Endodermal cell (in vitro differentiated cells): ENCODE data around the gene GTPBP6. TPM values are rescaled to one million over a fixed set of nuclear protein-coding genes. Genes with fewer than 3 reads are reported as not detected.
"Not testable (repeated sequence)": the region's sequence is repeated elsewhere in the genome, so short reads cannot be mapped to it uniquely, and the experiment has no call there.

Experiments used
- DNase-seq: peaks from one replicate; pipeline ENCODE4 v3.0.0-alpha.2; 2017
- H3K27ac ChIP-seq: 2 replicates; pipeline ENCODE4 v1.5.1; 2013; ENCODE audit warnings: mild to moderate bottlenecking, low read depth, low read length, moderate library complexity
- H3K27me3 ChIP-seq: 2 replicates; pipeline ENCODE4 v1.6.1; 2013; ENCODE audit warnings: mild to moderate bottlenecking, low read length, moderate library complexity; ENCODE audit not compliant: insufficient read depth, control insufficient read depth, poor library complexity, severe bottlenecking
- H3K36me3 ChIP-seq: 2 replicates; pipeline ENCODE4 v1.7.0; 2013; ENCODE audit warnings: mild to moderate bottlenecking, low read length, moderate library complexity; ENCODE audit not compliant: control insufficient read depth, insufficient read depth
- H3K4me1 ChIP-seq: one replicate; pipeline ENCODE4 v1.7.0; 2013; ENCODE audit warnings: low read length; ENCODE audit not compliant: control insufficient read depth, insufficient read depth
- H3K4me3 ChIP-seq: 2 replicates; pipeline ENCODE4 v1.5.1; 2013; ENCODE audit warnings: mild to moderate bottlenecking, low read length, moderate library complexity
- H3K9ac ChIP-seq: 2 replicates; pipeline ENCODE4 v1.6.1; 2013; ENCODE audit warnings: mild to moderate bottlenecking, low read length, moderate library complexity; ENCODE audit not compliant: poor library complexity, severe bottlenecking; ENCODE audit errors: extremely low read depth
- H3K9me3 ChIP-seq: 2 replicates; pipeline ENCODE4 v1.6.1; 2013; ENCODE audit warnings: mild to moderate bottlenecking, low read length, moderate library complexity; ENCODE audit not compliant: control insufficient read depth
- H3K27ac Mint-ChIP-seq: 2 replicates; pipeline ENCODE4 v1.8.0; 2020; ENCODE audit warnings: mixed read lengths
- H3K27me3 Mint-ChIP-seq: 2 replicates; pipeline ENCODE4 v1.8.0; 2021; ENCODE audit warnings: mild to moderate bottlenecking, mixed read lengths; ENCODE audit not compliant: insufficient read depth
- H3K36me3 Mint-ChIP-seq: 2 replicates; pipeline ENCODE4 v1.8.0; 2020; ENCODE audit warnings: low read depth, mixed read lengths
- H3K4me1 Mint-ChIP-seq: 2 replicates; pipeline ENCODE4 v1.8.0; 2020; ENCODE audit warnings: mixed read lengths
- H3K4me3 Mint-ChIP-seq: 2 replicates; pipeline ENCODE4 v1.8.0; 2020; ENCODE audit warnings: mild to moderate bottlenecking, moderate library complexity, mixed read lengths
- H3K9me3 Mint-ChIP-seq: 2 replicates; pipeline ENCODE4 v1.8.0; 2020; ENCODE audit warnings: mild to moderate bottlenecking, mixed read lengths
- CTCF ChIP-seq: fragments of 200-600 bp; sonication (generic); conservative IDR thresholded peaks from 2 replicates; pipeline ENCODE4 v1.5.0; 2021; ENCODE audit warnings: antibody characterized with exemption, mild to moderate bottlenecking
- WGBS, 2 experiments: methylation state at CpG; one replicate each; pipeline versions ENCODE4 v1.1.5 to v1.1.7; 2013; ENCODE audit warnings: missing lambda C conversion rate in 2 of 2, mixed read lengths in 1 of 2; ENCODE audit not compliant: insufficient coverage in 1 of 2, insufficient read length in 1 of 2; 5-methylcytosine and 5-hydroxymethylcytosine counted together
- total RNA-seq, 2 donors: library from RNA; stranded (reverse); fragmentation: NEBNext Ultra II Directional in 1 of 2; extraction: Animal tissue kit (Norgen Biotek cat#: 25700) in 1 of 2; gene quantifications; 2 replicates in 1 of 2; 3 replicates in 1 of 2; pipeline ENCODE4 v1.2.1, GENCODE V29; 2021

The GTPBP6 gene
- total RNA-seq, 2 donors from 2014 or later, result 58.8 to 61.0 TPM

GRCh38 chrX:308821-309520, 9.6 kb downstream of the GTPBP6 start:
- Histone ChIP-seq H3K27ac (no peak overlapping the region), H3K9me3 (peaks cover 8% of the 10 kb centered on the region), H3K36me3 (peaks cover 57% of the 10 kb centered on the region), H3K4me1 (no peaks in the 10 kb centered on the region), H3K4me3 (no peak overlapping the region), H3K9ac (no peak overlapping the region), H3K27me3 (no peaks in the 10 kb centered on the region)
- no peak for DNase-seq
- TF ChIP-seq CTCF, result no peak
- Mint-ChIP-seq H3K27ac (no peak overlapping the region), H3K9me3 (peaks cover 7% of the 10 kb centered on the region), H3K4me1 (no peaks in the 10 kb centered on the region), H3K36me3 (peaks cover 67% of the 10 kb centered on the region), H3K27me3 (no peaks in the 10 kb centered on the region), H3K4me3 (no peak overlapping the region)
- 96 to 98% methylated on average over 25 to 30 of the region's 30 CpGs for WGBS, 2 experiments

- Mint-ChIP-seq H3K4me1 (no peaks in the 10 kb centered on the region), H3K4me3 (no peak overlapping the region), H3K36me3 (peaks cover 67% of the 10 kb centered on the region), H3K27me3 (no peaks in the 10 kb centered on the region), H3K27ac (no peak overlapping the region), H3K9me3 (peaks cover 7% of the 10 kb centered on the region)
- H3K4me1 ChIP-seq, result no peaks in the 10 kb centered on the region
- no peaks in the 10 kb centered on the region for H3K27me3 ChIP-seq
- no peak overlapping the region for H3K4me3 ChIP-seq
- TF ChIP-seq CTCF, result peak; percentile 46
- WGBS, 2 experiments, result 94 to 96% methylated on average over 33 to 58 of the region's 58 CpGs
- H3K9ac ChIP-seq, result no peak overlapping the region
- H3K36me3 ChIP-seq, result peaks cover 62% of the 10 kb centered on the region
- DNase-seq, result no peak
- peaks cover 8% of the 10 kb centered on the region for H3K9me3 ChIP-seq
- no peak overlapping the region for H3K27ac ChIP-seq
These were observed 11.1 kb downstream of the GTPBP6 start for GRCh38 chrX:307261-308111.

- not testable (repeated sequence) for H3K4me1 Mint-ChIP-seq, H3K9me3 Mint-ChIP-seq, H3K9ac ChIP-seq, DNase-seq, H3K4me3 Mint-ChIP-seq, H3K27ac ChIP-seq, H3K27me3 ChIP-seq, H3K4me3 ChIP-seq, H3K9me3 ChIP-seq, H3K27ac Mint-ChIP-seq, H3K27me3 Mint-ChIP-seq, H3K4me1 ChIP-seq
- peaks cover 58% of the 10 kb centered on the region for H3K36me3 ChIP-seq
- WGBS, 2 experiments, result 95 to 97% methylated on average over 3 of the region's 3 CpGs
- peaks cover 68% of the 10 kb centered on the region for H3K36me3 Mint-ChIP-seq
These were observed 11.9 kb downstream of the GTPBP6 start for GRCh38 chrX:306614-307251.

- not testable (repeated sequence) for H3K9me3 Mint-ChIP-seq, H3K27me3 Mint-ChIP-seq, H3K4me1 ChIP-seq, H3K9me3 ChIP-seq, H3K9ac ChIP-seq, H3K27me3 ChIP-seq, H3K4me3 ChIP-seq, H3K4me3 Mint-ChIP-seq, H3K4me1 Mint-ChIP-seq, DNase-seq, H3K27ac Mint-ChIP-seq, H3K27ac ChIP-seq
- H3K36me3 ChIP-seq, result peaks cover 58% of the 10 kb centered on the region
- 92 to 99% methylated on average over 11 to 12 of the region's 12 CpGs for WGBS, 2 experiments
- peaks cover 72% of the 10 kb centered on the region for H3K36me3 Mint-ChIP-seq
These were observed 12.6 kb downstream of the GTPBP6 start for GRCh38 chrX:305781-306613.
